Measurements from ENCODE around the gene MFSD6. TPM values are rescaled to one million over a fixed set of nuclear protein-coding genes. Genes with fewer than 3 reads are reported as not detected.
"Not testable (repeated sequence)": the region's sequence is repeated elsewhere in the genome, so short reads cannot be mapped to it uniquely, and the experiment has no call there.

MFSD6 gene
- total RNA-seq, 6 experiments from 2014 or later: 3.2 to 10.4 (median 9.5) TPM

GRCh38 chr2:190506666-190507065 lies 98.5 kb downstream of the MFSD6 start:
- Mint-ChIP-seq H3K27me3 (ENCODE audit: insufficient read depth) (no peaks in the 10 kb centered on the region; the same call in 1 of the 2 replicates), H3K27ac (no peak overlapping the region), H3K9me3 (no peaks in the 10 kb centered on the region), H3K4me1 (ENCODE audit: low read depth) (peaks cover 9% of the 10 kb centered on the region; the same call in 1 of the 2 replicates), H3K4me3 (no peak overlapping the region), H3K36me3 (ENCODE audit: low read depth) (no peaks in the 10 kb centered on the region)
- no peak for TF ChIP-seq CTCF (IDR thresholded peaks at IDR 0.05)
- DNase-seq: no peak

GRCh38 chr2:190507135-190507534 lies 99.0 kb downstream of the MFSD6 start:
- Mint-ChIP-seq H3K27ac (no peak overlapping the region), H3K4me1 (ENCODE audit: low read depth) (peaks cover 4% of the 10 kb centered on the region; the same call in 1 of the 2 replicates), H3K27me3 (ENCODE audit: insufficient read depth) (no peaks in the 10 kb centered on the region; the same call in 1 of the 2 replicates), H3K4me3 (no peak overlapping the region), H3K36me3 (ENCODE audit: low read depth) (no peaks in the 10 kb centered on the region), H3K9me3 (no peaks in the 10 kb centered on the region)
- no peak for TF ChIP-seq CTCF (IDR thresholded peaks at IDR 0.05)
- no peak for DNase-seq

- not testable (repeated sequence) for H3K27me3 Mint-ChIP-seq (ENCODE audit: insufficient read depth); H3K27ac Mint-ChIP-seq; H3K4me3 Mint-ChIP-seq; H3K9me3 Mint-ChIP-seq; H3K36me3 Mint-ChIP-seq (ENCODE audit: low read depth); DNase-seq; H3K4me1 Mint-ChIP-seq (ENCODE audit: low read depth)
Observed at GRCh38 chr2:190509895-190510294, 101.7 kb downstream of the MFSD6 start.

GRCh38 chr2:190511104-190511503 lies 102.9 kb downstream of the MFSD6 start:
- TF ChIP-seq CTCF (IDR thresholded peaks at IDR 0.05): peak; percentile 82
- peak; percentile 13 for DNase-seq
- no peaks in the 10 kb centered on the region for H3K4me1 Mint-ChIP-seq (ENCODE audit: low read depth)

GRCh38 chr2:190512539-190513095 lies 104.5 kb downstream of the MFSD6 start:
- Mint-ChIP-seq H3K4me1 (ENCODE audit: low read depth) (no peaks in the 10 kb centered on the region), H3K4me3 (no peak overlapping the region), H3K36me3 (ENCODE audit: low read depth) (no peaks in the 10 kb centered on the region), H3K9me3 (no peaks in the 10 kb centered on the region), H3K27ac (no peak overlapping the region), H3K27me3 (ENCODE audit: insufficient read depth) (no peaks in the 10 kb centered on the region)
- DNase-seq: no peak
- TF ChIP-seq CTCF (IDR thresholded peaks at IDR 0.05): no peak

More at GRCh38 chr2:190511104-190511503, 102.9 kb downstream of the MFSD6 start:
- no peak overlapping the region for H3K27ac Mint-ChIP-seq
- no peaks in the 10 kb centered on the region for H3K9me3 Mint-ChIP-seq
- H3K4me3 Mint-ChIP-seq: no peak overlapping the region
- H3K36me3 Mint-ChIP-seq (ENCODE audit: low read depth): no peaks in the 10 kb centered on the region
- H3K27me3 Mint-ChIP-seq (ENCODE audit: insufficient read depth): no peaks in the 10 kb centered on the region; the same call in 1 of the 2 replicates

GRCh38 chr2:190513877-190514276 lies 105.7 kb downstream of the MFSD6 start:
- DNase-seq: no peak
- no peaks in the 10 kb centered on the region for H3K36me3 Mint-ChIP-seq (ENCODE audit: low read depth)
- no peaks in the 10 kb centered on the region for H3K9me3 Mint-ChIP-seq
- H3K4me1 Mint-ChIP-seq (ENCODE audit: low read depth): no peaks in the 10 kb centered on the region
- H3K4me3 Mint-ChIP-seq: no peak overlapping the region
- no peak overlapping the region for H3K27ac Mint-ChIP-seq
- H3K27me3 Mint-ChIP-seq (ENCODE audit: insufficient read depth): no peaks in the 10 kb centered on the region
- no peak for TF ChIP-seq CTCF (IDR thresholded peaks at IDR 0.05)
